Choroid plexus epithelial cell (primary cell): Measurements from ENCODE around the gene YPEL2.
"Not testable (repeated sequence)": the region's sequence is repeated elsewhere in the genome, so short reads cannot be mapped to it uniquely, and the experiment has no call there.

Source experiments
- DNase-seq: peaks from one replicate; pipeline ENCODE4 v3.0.0-alpha.2; 2010; ENCODE audit warnings: low read depth
- H3K4me3 ChIP-seq: 2 replicates; pipeline ENCODE4 v1.5.1; 2011; ENCODE audit warnings: low read depth, mild to moderate bottlenecking, control low read depth, low read length, moderate library complexity
- CTCF ChIP-seq: conservative IDR thresholded peaks from 2 replicates; pipeline ENCODE4 v1.5.1; 2011; ENCODE audit warnings: low read depth, mild to moderate bottlenecking, control low read depth, inconsistent platforms, low read length, moderate library complexity

Gene YPEL2

GRCh38 chr17:59296190-59296589 is 35.3 kb upstream of the YPEL2 start:
- TF ChIP-seq CTCF: no peak

GRCh38 chr17:59298521-59298920 is 32.9 kb upstream of the YPEL2 start:
- no peak overlapping the region for H3K4me3 ChIP-seq
- peak; percentile 1 for DNase-seq
- TF ChIP-seq CTCF: no peak

More at GRCh38 chr17:59296190-59296589, 35.3 kb upstream of the YPEL2 start:
- no peak for DNase-seq
- H3K4me3 ChIP-seq: no peak overlapping the region

GRCh38 chr17:59299400-59300092 is 31.9 kb upstream of the YPEL2 start:
- DNase-seq: no peak

GRCh38 chr17:59300941-59301340 is 30.5 kb upstream of the YPEL2 start:
- no peak for TF ChIP-seq CTCF
- no peak overlapping the region for H3K4me3 ChIP-seq
- no peak for DNase-seq

More at GRCh38 chr17:59299400-59300092, 31.9 kb upstream of the YPEL2 start:
- no peak overlapping the region for H3K4me3 ChIP-seq
- no peak for TF ChIP-seq CTCF

GRCh38 chr17:59304811-59305210 is 26.6 kb upstream of the YPEL2 start:
- H3K4me3 ChIP-seq: no peak overlapping the region
- DNase-seq: no peak
- TF ChIP-seq CTCF: no peak

GRCh38 chr17:59310263-59310920 is 21.1 kb upstream of the YPEL2 start:
- no peak for DNase-seq
- H3K4me3 ChIP-seq: no peak overlapping the region
- TF ChIP-seq CTCF: no peak

GRCh38 chr17:59311051-59311468 is 20.4 kb upstream of the YPEL2 start:
- TF ChIP-seq CTCF: peak; percentile 76
- no peak overlapping the region for H3K4me3 ChIP-seq
- DNase-seq: peak; percentile 66

GRCh38 chr17:59311521-59311920 is 19.9 kb upstream of the YPEL2 start:
- not testable (repeated sequence) for DNase-seq, H3K4me3 ChIP-seq
